LNCaP clone FGC (cell line): ENCODE results near the gene RABL6.
"Not testable (repeated sequence)": the region's sequence is repeated elsewhere in the genome, so short reads cannot be mapped to it uniquely, and the experiment has no call there.

Source experiments
- DNase-seq: peaks from one replicate; pipeline ENCODE4 v3.0.0-alpha.2; 2011; ENCODE audit warnings: low read depth
- H3K4me3 ChIP-seq: 2 replicates; pipeline ENCODE4 v1.5.1; 2011; ENCODE audit warnings: mild to moderate bottlenecking, low read depth, low read length, control low read depth
- CTCF ChIP-seq: IDR thresholded peaks from 2 replicates; pipeline ENCODE4 v1.5.1; 2012; ENCODE audit warnings: mild to moderate bottlenecking; ENCODE audit not compliant: control insufficient read depth, insufficient read depth; ENCODE audit errors: extremely low read depth

Gene RABL6

GRCh38 chr9:136829981-136830885 is 22.5 kb downstream of the RABL6 start:
- TF ChIP-seq CTCF, result no peak
- no peak overlapping the region for H3K4me3 ChIP-seq
- no peak for DNase-seq

DNA sequence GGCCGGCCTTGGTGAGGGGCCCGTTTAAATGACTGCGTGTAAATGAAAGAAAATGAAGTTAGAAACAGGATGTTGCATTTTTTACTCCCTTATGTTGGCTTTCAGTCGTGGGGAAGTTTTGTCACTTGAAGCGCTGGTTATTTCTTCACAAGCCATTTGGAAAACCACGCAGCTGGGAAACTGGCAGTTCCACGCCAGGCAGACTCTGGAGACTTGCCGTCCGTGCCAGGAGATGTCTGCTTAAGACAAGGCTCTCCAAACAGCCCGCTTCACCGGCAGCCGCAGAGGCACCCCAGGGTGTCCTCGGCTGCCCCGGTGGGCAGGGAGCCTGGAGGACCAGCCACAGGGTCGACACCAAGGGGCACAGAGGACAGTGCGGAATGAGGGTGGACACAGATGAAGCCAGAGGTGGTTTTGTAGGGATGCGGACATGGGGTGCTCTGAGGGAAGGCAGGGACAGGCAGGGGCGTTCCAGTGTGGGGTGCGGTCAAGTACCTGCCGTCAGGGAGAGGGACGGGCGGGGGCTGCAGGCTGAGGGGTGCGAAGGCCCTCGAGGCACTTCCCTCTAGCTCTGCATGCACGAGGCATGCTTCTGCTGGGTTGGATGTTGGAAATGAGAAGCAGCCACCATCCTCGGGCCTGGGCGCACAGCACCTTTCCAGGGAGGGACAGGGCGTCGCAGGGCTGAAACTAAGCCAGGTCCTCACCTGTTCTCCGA is 23.4 kb downstream of the RABL6 start:
- no peak for TF ChIP-seq CTCF
- DNase-seq, result no peak
- H3K4me3 ChIP-seq, result no peak overlapping the region

GRCh38 chr9:136831720-136832104 is 24.0 kb downstream of the RABL6 start:
- H3K4me3 ChIP-seq, result no peak overlapping the region
- DNase-seq, result no peak
- no peak for TF ChIP-seq CTCF

DNA sequence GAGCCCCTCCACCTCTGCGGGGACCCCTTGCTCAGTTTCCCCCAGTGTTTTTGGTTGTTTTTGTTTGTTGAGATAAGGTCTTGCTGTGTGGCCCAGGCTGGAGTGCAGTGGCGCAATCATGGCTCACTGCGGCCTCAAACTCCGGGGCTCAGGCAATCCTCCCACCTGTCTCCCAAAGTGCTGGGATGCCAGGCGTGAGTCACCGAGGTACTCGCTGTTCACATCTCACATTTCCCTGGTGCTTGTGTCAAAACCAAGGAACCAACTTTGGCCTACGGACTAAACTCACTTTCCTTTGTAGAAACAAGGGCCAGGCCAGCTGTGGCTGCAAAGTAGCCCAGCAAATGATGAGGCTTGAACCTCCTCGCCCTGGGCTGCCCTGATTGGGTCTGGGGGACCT is 24.8 kb downstream of the RABL6 start:
- DNase-seq, result no peak
- no peak for TF ChIP-seq CTCF
- H3K4me3 ChIP-seq, result no peak overlapping the region

DNA sequence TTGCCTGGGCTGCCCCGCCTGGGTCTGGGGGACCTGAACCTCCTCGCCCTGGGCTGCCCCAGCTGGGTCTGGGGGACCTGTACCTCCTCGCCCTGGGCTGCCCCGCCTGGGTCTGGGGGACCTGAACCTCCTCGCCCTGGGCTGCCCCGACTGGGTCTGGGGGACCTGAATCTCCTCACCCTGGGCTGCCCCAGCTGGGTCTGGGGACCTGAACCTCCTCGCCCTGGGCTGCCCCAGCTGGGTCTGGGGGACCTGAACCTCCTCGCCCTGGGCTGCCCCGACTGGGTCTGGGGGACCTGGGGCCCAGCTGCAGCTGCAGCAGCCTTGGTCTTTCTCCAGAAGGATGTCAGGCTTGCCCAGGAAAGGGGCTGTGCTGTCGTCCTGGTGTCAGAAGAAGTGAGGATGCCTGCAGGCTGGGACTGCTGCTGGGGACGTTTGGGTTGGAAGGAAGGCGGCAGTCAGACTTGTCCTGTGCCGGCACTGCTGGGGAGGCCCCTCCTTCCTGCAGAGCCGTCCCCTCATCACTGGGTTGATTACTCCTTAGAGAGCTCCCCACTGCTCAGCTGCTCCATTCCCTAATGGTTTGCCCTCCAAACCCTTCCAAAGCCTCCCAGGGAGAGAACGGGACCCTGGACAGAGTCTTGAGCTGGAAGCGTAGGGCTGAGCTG is 25.8 kb downstream of the RABL6 start:
- not testable (repeated sequence) for H3K4me3 ChIP-seq, DNase-seq

GRCh38 chr9:136835162-136835931 is 27.6 kb downstream of the RABL6 start:
- no peak for TF ChIP-seq CTCF
- DNase-seq, result no peak
- no peak overlapping the region for H3K4me3 ChIP-seq
